NCI-H1105 treated with DMSO at 0.1 percent for 48 hours (cell line): ENCODE results near the gene BTBD16.

ENCODE experiments used
- DNase-seq: peaks from one replicate; lab custom pipeline; 2025; lab: John Stamatoyannopoulos, UW

BTBD16 gene

GRCh38 chr10:122273966-122274545 lies 3.0 kb downstream of the BTBD16 start:
- DNase-seq: no peak

GRCh38 chr10:122276611-122277208 lies 5.6 kb downstream of the BTBD16 start:
- DNase-seq: no peak

- no peak for DNase-seq
Observed at GRCh38 chr10:122277526-122278136, 6.5 kb downstream of the BTBD16 start.

- no peak for DNase-seq
Observed at GRCh38 chr10:122279725-122280141, 8.6 kb downstream of the BTBD16 start.

- DNase-seq: no peak
Observed at GRCh38 chr10:122280156-122280555, 9.1 kb downstream of the BTBD16 start.

- no peak for DNase-seq
Observed at GRCh38 chr10:122281018-122281626, 10.0 kb downstream of the BTBD16 start.

GRCh38 chr10:122281751-122282150 lies 10.7 kb downstream of the BTBD16 start:
- DNase-seq: no peak

- no peak for DNase-seq
Observed at GRCh38 chr10:122282253-122282671, 11.2 kb downstream of the BTBD16 start.

GRCh38 chr10:122282909-122283308 lies 11.8 kb downstream of the BTBD16 start:
- no peak for DNase-seq

GRCh38 chr10:122285506-122286444 lies 14.7 kb downstream of the BTBD16 start:
- no peak for DNase-seq

GRCh38 chr10:122286867-122287266 lies 15.8 kb downstream of the BTBD16 start:
- no peak for DNase-seq

GRCh38 chr10:122287570-122287969 lies 16.5 kb downstream of the BTBD16 start:
- DNase-seq: no peak

- no peak for DNase-seq
Observed at GRCh38 chr10:122288262-122288661, 17.2 kb downstream of the BTBD16 start.

- no peak for DNase-seq
Observed at GRCh38 chr10:122288917-122289316, 17.8 kb downstream of the BTBD16 start.

- DNase-seq: no peak
Observed at GRCh38 chr10:122290334-122290733, 19.2 kb downstream of the BTBD16 start.

- DNase-seq: no peak
Observed at GRCh38 chr10:122290833-122291532, 19.9 kb downstream of the BTBD16 start.

GRCh38 chr10:122291739-122292138 lies 20.6 kb downstream of the BTBD16 start:
- no peak for DNase-seq

- no peak for DNase-seq
Observed at GRCh38 chr10:122292376-122292775, 21.3 kb downstream of the BTBD16 start.

- DNase-seq: no peak
Observed at GRCh38 chr10:122293156-122293960, 22.3 kb downstream of the BTBD16 start.

GRCh38 chr10:122293961-122294380 lies 22.9 kb downstream of the BTBD16 start:
- DNase-seq: no peak
